ENCODE measurements around the gene CCDC142.

- TF ChIP-seq CTCF (IDR thresholded peaks at IDR 0.05) (no peak), POLR2A (IDR thresholded peaks at IDR 0.05) (no peak)
These were observed 22.8 kb upstream of the CCDC142 start for GRCh38 chr2:74505448-74506246.
